GM19240 (cell line): ENCODE data around the gene NTN4.
"Not testable (repeated sequence)": the region's sequence is repeated elsewhere in the genome, so short reads cannot be mapped to it uniquely, and the experiment has no call there.

ENCODE experiments used
- DNase-seq: peaks from one replicate; pipeline ENCODE4 v3.0.0; 2011; ENCODE audit warnings: low spot score; ENCODE audit not compliant: insufficient read length

The NTN4 gene

GRCh38 chr12:95625012-95625411 is 165.6 kb downstream of the NTN4 start:
- DNase-seq: no peak

DNA sequence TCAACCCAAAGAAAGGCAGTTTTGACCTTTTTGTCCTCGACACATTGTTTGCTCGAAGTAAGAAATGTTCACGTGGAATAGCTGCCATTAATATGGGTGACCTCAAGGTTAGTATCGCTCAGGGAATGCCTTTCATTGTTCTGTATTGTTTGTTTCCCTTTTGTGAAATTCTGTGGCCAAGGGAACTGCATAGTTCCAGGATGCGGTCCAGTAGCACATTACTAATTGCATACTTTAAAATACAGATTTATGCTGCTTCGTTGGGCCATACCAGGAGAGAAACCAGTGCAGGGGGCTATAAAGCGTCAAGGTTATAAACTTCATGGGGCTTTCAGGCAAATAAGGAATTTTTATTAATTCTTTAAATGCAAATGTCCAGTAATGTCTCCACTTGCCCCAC is 166.0 kb downstream of the NTN4 start:
- no peak for DNase-seq

DNA sequence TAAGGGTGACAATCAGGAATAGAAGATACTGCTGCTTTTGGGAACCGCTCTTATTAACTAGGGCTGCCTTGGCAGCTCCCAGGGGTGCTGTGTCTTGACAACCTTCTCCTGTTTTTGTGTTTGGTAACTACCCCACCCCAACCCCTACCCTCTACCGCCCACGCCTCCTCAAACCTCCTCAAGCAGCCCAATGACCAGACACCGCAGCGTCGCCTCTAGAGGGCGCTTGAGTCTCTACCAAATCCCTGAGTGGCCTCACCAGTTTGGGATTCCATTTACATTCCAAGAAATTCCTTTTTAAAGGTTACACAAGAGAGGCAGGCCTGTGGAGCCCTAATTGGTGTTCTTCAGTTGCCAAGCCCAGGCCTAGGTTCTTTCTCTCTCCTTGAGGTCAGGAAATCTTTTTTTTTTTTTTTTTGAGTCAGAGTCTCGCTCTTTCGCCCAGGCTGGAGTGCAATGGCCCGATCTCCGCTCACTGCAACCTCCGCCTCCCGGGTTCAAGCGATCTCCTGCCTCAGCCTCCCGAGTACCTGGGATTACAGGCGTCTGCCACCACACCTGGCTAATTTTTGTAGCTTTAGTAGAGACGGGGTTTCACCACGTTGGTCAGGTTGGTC is 166.9 kb downstream of the NTN4 start:
- peak; percentile 11 for DNase-seq

- no peak for DNase-seq
These were observed 167.7 kb downstream of the NTN4 start for GRCh38 chr12:95622879-95623278.

DNA sequence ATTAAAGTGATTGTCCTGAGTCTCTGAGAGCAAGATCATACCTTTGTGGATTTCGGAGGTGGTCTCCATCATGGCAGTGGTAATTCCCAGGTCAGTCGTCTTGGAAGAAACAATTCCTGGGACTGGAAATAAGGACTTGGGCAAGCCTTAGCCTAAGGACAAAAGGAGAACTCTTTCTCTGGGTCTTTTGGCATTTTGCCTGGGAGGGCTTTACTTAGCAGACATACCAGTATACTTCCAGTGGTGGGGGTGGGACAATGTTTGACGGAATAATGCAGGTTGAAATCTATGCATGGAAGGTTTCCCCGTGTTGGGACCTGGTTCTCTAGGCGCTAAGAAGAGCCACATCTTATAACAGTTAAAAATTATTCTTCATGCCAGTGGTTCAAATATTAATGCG is 168.8 kb downstream of the NTN4 start:
- no peak for DNase-seq

DNA sequence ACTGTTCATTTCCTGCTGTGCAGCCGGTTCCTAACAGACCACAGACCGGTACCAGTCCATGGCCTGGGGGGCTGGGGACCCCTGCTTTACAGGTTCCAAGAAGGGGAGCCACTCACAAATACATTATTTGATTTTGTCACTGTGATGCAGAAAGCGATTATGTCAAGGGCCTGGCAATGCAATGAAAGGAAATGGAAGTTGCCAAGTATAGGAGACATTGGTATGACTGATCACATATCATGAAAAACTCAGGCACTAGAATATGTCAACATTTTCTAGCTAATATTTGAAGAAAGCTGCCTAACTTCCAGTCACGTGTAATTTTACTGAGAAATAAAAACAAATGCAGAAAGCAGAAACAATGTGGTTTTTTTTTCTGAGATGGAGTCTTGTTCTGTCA is 170.4 kb downstream of the NTN4 start:
- DNase-seq: no peak

DNA sequence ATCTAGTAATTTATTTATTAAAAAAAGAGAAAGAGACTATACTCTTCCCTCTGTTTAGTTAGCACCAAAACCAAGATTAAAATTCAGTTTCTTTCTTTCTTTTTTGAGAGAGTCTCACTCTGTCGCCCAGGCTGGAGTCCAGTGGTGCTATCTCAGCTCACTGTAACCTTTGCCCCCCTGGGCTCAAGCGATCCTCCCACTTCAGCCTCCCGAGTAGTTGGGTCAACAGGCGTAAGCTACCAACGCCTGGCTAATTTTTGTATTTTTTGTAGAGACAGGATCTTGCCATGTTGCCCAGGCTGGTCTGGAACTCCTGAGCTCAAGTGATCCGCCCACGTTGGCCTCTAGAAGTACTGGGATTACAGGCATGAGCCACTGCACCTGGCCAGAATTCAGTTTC is 174.1 kb downstream of the NTN4 start:
- not testable (repeated sequence) for DNase-seq

- no peak for DNase-seq
These were observed 174.8 kb downstream of the NTN4 start for GRCh38 chr12:95615749-95616148.

- DNase-seq: no peak
These were observed 176.1 kb downstream of the NTN4 start for GRCh38 chr12:95614390-95614982.

DNA sequence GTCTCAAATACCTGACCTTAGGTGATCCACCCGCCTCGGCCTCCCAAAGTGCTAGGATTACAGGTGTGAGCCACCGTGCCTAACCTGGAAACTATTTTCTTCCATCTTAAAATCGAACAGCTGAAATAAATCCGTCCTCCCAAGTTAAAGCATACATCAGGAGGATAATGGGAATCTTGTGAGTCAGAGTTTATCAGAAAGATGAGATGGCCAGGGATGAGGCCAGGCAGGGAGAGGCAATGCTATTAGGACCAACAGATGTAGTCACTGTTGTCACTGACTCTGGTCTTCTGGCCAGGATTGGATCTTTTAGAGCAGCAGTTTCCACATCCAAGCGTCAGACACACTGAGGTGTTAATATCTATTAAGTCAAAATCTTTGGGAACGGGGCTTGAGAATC is 177.5 kb downstream of the NTN4 start:
- DNase-seq: no peak

DNA sequence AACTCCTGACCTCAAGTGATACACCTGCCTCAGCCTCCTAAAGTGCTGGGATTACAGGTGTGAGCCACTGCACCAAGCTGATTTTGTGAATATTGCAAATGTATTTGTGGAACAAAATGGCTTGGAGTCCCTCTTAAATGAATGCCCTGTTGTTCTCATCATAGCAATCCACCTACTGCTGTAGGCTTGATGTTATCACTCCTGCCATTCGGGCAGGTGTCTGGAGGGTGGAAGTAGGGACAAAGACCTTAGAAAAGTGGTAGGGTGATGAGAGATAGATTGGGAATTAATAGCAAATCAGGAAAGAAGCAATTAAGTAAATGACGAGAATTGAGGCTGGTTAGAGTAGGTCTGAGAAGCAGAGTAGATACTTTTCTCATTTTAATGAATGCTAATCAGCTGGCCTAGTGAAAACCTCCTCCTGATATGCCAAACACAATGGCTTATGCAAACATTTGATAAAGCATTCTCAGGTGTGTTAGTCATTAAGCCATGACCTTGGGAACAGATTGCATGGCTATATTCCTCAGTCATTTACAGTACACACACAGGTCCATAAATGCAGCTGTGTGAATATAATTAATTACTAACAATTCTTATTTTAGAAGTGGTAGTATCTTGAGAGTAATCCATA is 178.8 kb downstream of the NTN4 start:
- no peak for DNase-seq

DNA sequence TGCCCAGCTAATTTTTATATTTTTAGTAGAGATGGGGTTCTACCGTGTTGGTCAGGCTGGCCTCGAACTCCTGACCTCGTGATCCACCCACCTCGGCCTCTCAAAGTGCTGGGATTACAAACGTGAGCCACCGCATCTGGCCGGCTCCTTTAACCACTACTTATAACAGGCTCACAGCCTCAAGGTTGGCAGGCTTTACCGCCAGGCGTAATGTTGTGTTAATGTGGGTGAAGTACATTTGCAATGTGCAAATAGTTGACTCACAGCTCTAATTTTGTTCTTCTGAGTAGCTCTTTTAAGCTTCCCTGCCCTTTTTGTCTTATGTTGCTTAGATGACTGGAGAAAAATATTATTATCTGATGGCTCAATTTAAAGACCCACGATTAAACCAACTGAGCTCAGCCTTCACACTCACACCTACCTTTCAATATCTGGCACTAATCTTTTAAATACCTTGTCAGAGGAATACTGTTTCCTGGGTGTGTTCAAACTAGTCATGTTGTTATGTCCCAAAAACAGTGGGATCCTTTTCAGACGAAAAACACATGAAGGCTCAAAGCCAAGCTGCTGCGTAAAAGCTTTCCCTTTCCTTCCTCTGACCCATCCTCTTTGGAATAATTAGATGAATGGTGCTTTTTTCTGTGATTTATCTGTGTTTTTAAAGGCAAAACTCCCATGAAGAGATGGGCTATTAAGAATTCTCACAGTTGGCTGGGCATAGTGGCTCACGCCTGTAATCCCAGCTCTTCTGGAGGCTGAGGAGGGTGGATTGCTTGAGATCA is 182.1 kb downstream of the NTN4 start:
- no peak for DNase-seq
